IPS-18a (cell line): Measurements from ENCODE around the gene ENPP5.

Experiments used
- H3K27ac ChIP-seq: one replicate; pipeline ENCODE4 v1.5.1; 2013; ENCODE audit warnings: low read length
- H3K27me3 ChIP-seq: one replicate; pipeline ENCODE4 v1.6.1; 2013; ENCODE audit warnings: mild to moderate bottlenecking, low read length; ENCODE audit not compliant: control insufficient read depth, insufficient read depth
- H3K36me3 ChIP-seq: one replicate; pipeline ENCODE4 v1.6.1; 2013; ENCODE audit warnings: low read depth, low read length; ENCODE audit not compliant: control insufficient read depth
- H3K4me1 ChIP-seq: one replicate; pipeline ENCODE4 v1.6.1; 2013; ENCODE audit warnings: low read depth, low read length; ENCODE audit not compliant: control insufficient read depth
- H3K4me3 ChIP-seq: one replicate; pipeline ENCODE4 v1.5.1; 2013; ENCODE audit warnings: low read length
- H3K9ac ChIP-seq: one replicate; pipeline ENCODE4 v1.6.1; 2013; ENCODE audit warnings: mild to moderate bottlenecking, low read length, moderate library complexity
- H3K9me3 ChIP-seq: one replicate; pipeline ENCODE4 v1.6.1; 2013; ENCODE audit warnings: low read depth, low read length; ENCODE audit not compliant: control insufficient read depth

The ENPP5 gene

GRCh38 chr6:46204880-46205650 is 34.3 kb upstream of the ENPP5 start:
- Histone ChIP-seq H3K27ac (no peak overlapping the region), H3K4me3 (no peak overlapping the region), H3K27me3 (no peaks in the 10 kb centered on the region), H3K9ac (no peak overlapping the region), H3K36me3 (no peaks in the 10 kb centered on the region), H3K9me3 (no peaks in the 10 kb centered on the region), H3K4me1 (no peaks in the 10 kb centered on the region)

- no peak overlapping the region for H3K4me3 ChIP-seq
- no peaks in the 10 kb centered on the region for H3K4me1 ChIP-seq
- H3K27ac ChIP-seq: no peak overlapping the region
- H3K9ac ChIP-seq: no peak overlapping the region
- H3K9me3 ChIP-seq: no peaks in the 10 kb centered on the region
- no peaks in the 10 kb centered on the region for H3K27me3 ChIP-seq
- H3K36me3 ChIP-seq: no peaks in the 10 kb centered on the region
Observed at GRCh38 chr6:46203391-46204177, 32.8 kb upstream of the ENPP5 start.

GRCh38 chr6:46201702-46202101 is 30.9 kb upstream of the ENPP5 start:
- H3K36me3 ChIP-seq: no peaks in the 10 kb centered on the region

GRCh38 chr6:46199387-46199786 is 28.6 kb upstream of the ENPP5 start:
- Histone ChIP-seq H3K36me3 (no peaks in the 10 kb centered on the region), H3K27ac (no peak overlapping the region), H3K27me3 (no peaks in the 10 kb centered on the region), H3K9ac (no peak overlapping the region), H3K9me3 (no peaks in the 10 kb centered on the region), H3K4me3 (no peak overlapping the region), H3K4me1 (peaks cover 5% of the 10 kb centered on the region)

More at GRCh38 chr6:46201702-46202101, 30.9 kb upstream of the ENPP5 start:
- no peak overlapping the region for H3K4me3 ChIP-seq
- H3K9me3 ChIP-seq: no peaks in the 10 kb centered on the region
- no peak overlapping the region for H3K27ac ChIP-seq
- no peaks in the 10 kb centered on the region for H3K27me3 ChIP-seq
- no peak overlapping the region for H3K9ac ChIP-seq
- peaks cover 5% of the 10 kb centered on the region for H3K4me1 ChIP-seq

GRCh38 chr6:46191961-46192360 is 21.2 kb upstream of the ENPP5 start:
- Histone ChIP-seq H3K27ac (no peak overlapping the region), H3K9ac (no peak overlapping the region), H3K9me3 (no peaks in the 10 kb centered on the region), H3K4me3 (no peak overlapping the region), H3K4me1 (no peaks in the 10 kb centered on the region), H3K36me3 (no peaks in the 10 kb centered on the region), H3K27me3 (no peaks in the 10 kb centered on the region)

- H3K4me3 ChIP-seq: no peak overlapping the region
- no peaks in the 10 kb centered on the region for H3K36me3 ChIP-seq
- no peak overlapping the region for H3K27ac ChIP-seq
- H3K9ac ChIP-seq: no peak overlapping the region
- H3K9me3 ChIP-seq: no peaks in the 10 kb centered on the region
- H3K27me3 ChIP-seq: no peaks in the 10 kb centered on the region
- H3K4me1 ChIP-seq: no peaks in the 10 kb centered on the region
Observed at GRCh38 chr6:46190889-46191288, 20.1 kb upstream of the ENPP5 start.

- H3K9me3 ChIP-seq: no peaks in the 10 kb centered on the region
- no peaks in the 10 kb centered on the region for H3K36me3 ChIP-seq
- no peak overlapping the region for H3K27ac ChIP-seq
- H3K9ac ChIP-seq: no peak overlapping the region
- no peak overlapping the region for H3K4me3 ChIP-seq
- no peaks in the 10 kb centered on the region for H3K4me1 ChIP-seq
- no peaks in the 10 kb centered on the region for H3K27me3 ChIP-seq
Observed at GRCh38 chr6:46189726-46190125, 18.9 kb upstream of the ENPP5 start.

- no peaks in the 10 kb centered on the region for H3K4me1 ChIP-seq
- H3K9ac ChIP-seq: no peak overlapping the region
- no peak overlapping the region for H3K27ac ChIP-seq
- H3K27me3 ChIP-seq: no peaks in the 10 kb centered on the region
- H3K36me3 ChIP-seq: no peaks in the 10 kb centered on the region
- H3K4me3 ChIP-seq: no peak overlapping the region
- H3K9me3 ChIP-seq: no peaks in the 10 kb centered on the region
Observed at GRCh38 chr6:46186583-46186982, 15.8 kb upstream of the ENPP5 start.

GRCh38 chr6:46184114-46184513 is 13.3 kb upstream of the ENPP5 start:
- H3K9ac ChIP-seq: no peak overlapping the region
- H3K4me3 ChIP-seq: no peak overlapping the region
- no peaks in the 10 kb centered on the region for H3K27me3 ChIP-seq
- no peaks in the 10 kb centered on the region for H3K36me3 ChIP-seq
- H3K9me3 ChIP-seq: no peaks in the 10 kb centered on the region
- no peak overlapping the region for H3K27ac ChIP-seq
- H3K4me1 ChIP-seq: no peaks in the 10 kb centered on the region

GRCh38 chr6:46175976-46176375 is 5.2 kb upstream of the ENPP5 start:
- no peaks in the 10 kb centered on the region for H3K36me3 ChIP-seq
- no peak overlapping the region for H3K4me3 ChIP-seq
- H3K27ac ChIP-seq: no peak overlapping the region
- H3K27me3 ChIP-seq: no peaks in the 10 kb centered on the region
- H3K9me3 ChIP-seq: no peaks in the 10 kb centered on the region
- no peak overlapping the region for H3K9ac ChIP-seq
- H3K4me1 ChIP-seq: no peaks in the 10 kb centered on the region

GRCh38 chr6:46175446-46175845 is 4.7 kb upstream of the ENPP5 start:
- Histone ChIP-seq H3K27ac (no peak overlapping the region), H3K4me3 (no peak overlapping the region), H3K4me1 (no peaks in the 10 kb centered on the region), H3K9me3 (no peaks in the 10 kb centered on the region), H3K9ac (no peak overlapping the region), H3K27me3 (no peaks in the 10 kb centered on the region), H3K36me3 (no peaks in the 10 kb centered on the region)

- Histone ChIP-seq H3K36me3 (no peaks in the 10 kb centered on the region), H3K4me1 (no peaks in the 10 kb centered on the region), H3K4me3 (no peak overlapping the region), H3K27me3 (no peaks in the 10 kb centered on the region), H3K27ac (no peak overlapping the region), H3K9ac (no peak overlapping the region), H3K9me3 (no peaks in the 10 kb centered on the region)
Observed at GRCh38 chr6:46174904-46175303, 4.1 kb upstream of the ENPP5 start.
